Activated naive CD4-positive, alpha-beta T cell treated with anti-CD3 and anti-CD28 coated beads, Interleukin-2, amount 10 ng/mL, durations not matched to agents 7 days and 5 days (primary cell): ENCODE results near the gene STK36.

Experiments
- CTCF ChIA-PET: fragments of 350-600 bp; sonication (Branson Sonifier 250); formaldehyde crosslinking; loops from one replicate; lab custom pipeline; 2021; ENCODE audit warnings: antibody characterized with exemption; lab: Charles Lee
- DNase-seq: peaks from one replicate; pipeline ENCODE4 v3.0.0-alpha.2; 2020
- H3K27ac Mint-ChIP-seq: one replicate; pipeline ENCODE4 v1.8.0; 2021; ENCODE audit warnings: mild to moderate bottlenecking, moderate library complexity, mixed read lengths
- H3K27me3 Mint-ChIP-seq: one replicate; pipeline ENCODE4 v1.8.0; 2021; ENCODE audit warnings: mild to moderate bottlenecking, mixed read lengths
- H3K36me3 Mint-ChIP-seq: one replicate; pipeline ENCODE4 v1.8.0; 2021; ENCODE audit warnings: mixed read lengths
- H3K4me1 Mint-ChIP-seq: one replicate; pipeline ENCODE4 v1.8.0; 2021; ENCODE audit warnings: mixed read lengths
- H3K4me3 Mint-ChIP-seq: one replicate; pipeline ENCODE4 v1.8.0; 2021; ENCODE audit warnings: mild to moderate bottlenecking, moderate library complexity, mixed read lengths
- H3K9me3 Mint-ChIP-seq: one replicate; pipeline ENCODE4 v1.8.0; 2021; ENCODE audit warnings: mixed read lengths

STK36 gene

DNA sequence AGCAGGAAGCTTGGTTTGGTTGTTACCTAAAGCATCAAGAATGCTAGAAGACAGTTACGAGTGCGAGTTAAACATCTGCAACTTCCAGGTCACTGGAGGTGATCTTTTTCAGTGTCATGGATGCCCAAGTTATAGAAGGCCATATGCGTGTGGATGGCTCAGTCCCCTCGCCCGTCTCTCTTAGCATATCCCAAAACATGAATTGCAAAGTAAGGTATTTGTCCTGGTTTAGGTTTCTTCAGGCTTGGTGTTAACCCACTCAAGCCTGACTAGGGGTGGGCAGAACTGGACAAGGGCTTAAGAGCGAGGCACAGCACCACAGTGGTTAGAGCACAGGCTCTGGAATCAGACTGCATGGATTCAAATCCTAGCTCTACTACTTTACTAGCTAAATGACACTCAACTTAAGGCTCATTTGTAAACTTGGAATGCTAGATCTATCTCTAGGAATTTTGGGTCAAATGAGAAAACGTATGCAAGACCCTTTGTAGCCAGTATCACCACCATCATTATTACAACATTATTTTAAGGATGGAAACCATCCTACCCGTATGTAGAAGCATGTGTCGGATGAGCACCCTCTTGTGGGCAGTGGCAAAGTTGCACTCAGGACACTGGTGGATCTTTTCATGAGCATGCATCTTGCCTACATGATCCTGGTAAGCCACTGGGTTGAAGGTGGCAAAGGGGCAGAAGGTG is 23.6 kb upstream of the STK36 start:
- H3K27me3 Mint-ChIP-seq: no peaks in the 10 kb centered on the region
- peaks cover 4% of the 10 kb centered on the region for H3K4me1 Mint-ChIP-seq
- peak; percentile 72 for DNase-seq
- no peak overlapping the region for H3K4me3 Mint-ChIP-seq
- peaks cover 57% of the 10 kb centered on the region for H3K36me3 Mint-ChIP-seq
- CTCF ChIA-PET: interaction anchor here (0.6 to 4.5 kb wide), 10 partner anchors 9 to 376 kb away, joined by 3 to 42 read pairs (median 4); partner anchors contain the start of genes BCS1L, PLCD4, TMBIM1 and ZNF142
- no peaks in the 10 kb centered on the region for H3K9me3 Mint-ChIP-seq
- H3K27ac Mint-ChIP-seq: no peak overlapping the region

GRCh38 chr2:218648787-218649100 is 23.1 kb upstream of the STK36 start:
- no peaks in the 10 kb centered on the region for H3K9me3 Mint-ChIP-seq
- CTCF ChIA-PET: interaction anchor here (1.0 to 4.5 kb wide), 3 partner anchors 9 to 22 kb away, joined by 3 to 42 read pairs (median 4); partner anchors contain the start of genes BCS1L and ZNF142
- H3K27ac Mint-ChIP-seq: no peak overlapping the region
- no peak overlapping the region for H3K4me3 Mint-ChIP-seq
- H3K27me3 Mint-ChIP-seq: no peaks in the 10 kb centered on the region
- peaks cover 4% of the 10 kb centered on the region for H3K4me1 Mint-ChIP-seq
- H3K36me3 Mint-ChIP-seq: peaks cover 57% of the 10 kb centered on the region
- DNase-seq: no peak

- no peak overlapping the region for H3K27ac Mint-ChIP-seq
- no peak overlapping the region for H3K4me3 Mint-ChIP-seq
- peaks cover 33% of the 10 kb centered on the region for H3K4me1 Mint-ChIP-seq
- DNase-seq: no peak
- H3K27me3 Mint-ChIP-seq: no peaks in the 10 kb centered on the region
- CTCF ChIA-PET: interaction anchor here (4.8 kb wide), 1 partner anchor 8 kb away, joined by 42 read pairs; no protein-coding TSS in a partner anchor
- H3K36me3 Mint-ChIP-seq: peaks cover 36% of the 10 kb centered on the region
- H3K9me3 Mint-ChIP-seq: no peaks in the 10 kb centered on the region
Observed at GRCh38 chr2:218655751-218656150, 16.1 kb upstream of the STK36 start.

GRCh38 chr2:218658671-218659257 is 13.1 kb upstream of the STK36 start:
- Mint-ChIP-seq H3K36me3 (peaks cover 34% of the 10 kb centered on the region), H3K27me3 (no peaks in the 10 kb centered on the region)

DNA sequence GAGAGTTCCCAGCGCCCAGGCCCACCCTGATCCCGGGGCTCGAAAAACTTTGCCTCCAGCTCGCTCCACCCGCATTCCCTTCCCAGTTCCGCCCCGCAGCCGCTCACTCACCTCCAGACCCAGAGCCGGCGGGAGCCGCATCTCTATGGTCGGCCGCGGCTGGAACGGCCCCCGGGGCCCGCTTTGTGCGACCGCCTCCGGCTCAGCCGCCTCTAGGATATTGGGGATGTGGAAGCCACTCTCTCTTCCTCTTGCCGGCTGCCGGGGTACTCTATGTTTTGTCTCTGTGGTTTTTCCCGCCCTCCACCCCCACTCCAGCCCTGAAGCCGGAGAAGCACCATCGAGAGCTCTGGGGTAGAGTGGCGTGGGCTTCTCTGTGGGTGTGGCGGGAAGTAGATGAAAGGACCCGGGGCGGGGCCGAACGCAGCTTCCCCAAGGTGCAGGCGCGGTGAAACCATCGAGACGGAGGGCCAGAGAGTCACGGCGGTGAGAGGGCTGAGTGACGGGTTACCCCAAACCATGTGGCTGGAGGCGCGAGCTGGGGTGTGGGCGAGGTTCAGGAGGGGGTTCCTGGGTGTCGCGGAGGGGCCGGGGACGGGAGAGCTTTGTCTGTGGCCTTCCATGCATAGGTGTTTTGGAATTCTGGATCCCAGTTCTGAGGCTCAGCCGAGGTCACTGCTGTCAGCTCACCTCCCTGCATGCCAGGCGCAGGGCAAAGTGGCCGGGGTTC is 12.5 kb upstream of the STK36 start, which contains the start of the genes BCS1L and ZNF142:
Gene BCS1L (plus strand): TSS at position 426 of the 730 bp plus-strand sequence. CDS start 1,305 bp downstream, outside the sequence.
Gene ZNF142 (minus strand): TSS at position 366 of the 730 bp plus-strand sequence. CDS start 3,194 bp downstream, outside the sequence.
- H3K9me3 Mint-ChIP-seq: no peaks in the 10 kb centered on the region
- DNase-seq: peak; percentile 98
- peak within 1 kb of the TSS; percentile 93 for H3K27ac Mint-ChIP-seq
- H3K27me3 Mint-ChIP-seq: no peaks in the 10 kb centered on the region
- peak within 1 kb of the TSS; percentile 90 for H3K4me3 Mint-ChIP-seq
- peaks cover 33% of the 10 kb centered on the region for H3K4me1 Mint-ChIP-seq
- CTCF ChIA-PET: interaction anchor here (0.5 to 5.3 kb wide), 9 partner anchors 12 to 303 kb away, joined by 3 to 42 read pairs (median 4); partner anchors contain the start of genes RNF25, STK36 and TTLL4
- H3K36me3 Mint-ChIP-seq: peaks cover 36% of the 10 kb centered on the region

More at GRCh38 chr2:218658671-218659257, 13.1 kb upstream of the STK36 start:
- CTCF ChIA-PET: interaction anchor here (0.5 to 5.3 kb wide), 11 partner anchors 11 to 303 kb away, joined by 3 to 42 read pairs (median 4); partner anchors contain the start of genes RNF25, STK36 and TTLL4
- H3K4me3 Mint-ChIP-seq: peak overlapping the region; percentile 90
- peak overlapping the region; percentile 93 for H3K27ac Mint-ChIP-seq
- DNase-seq: peak; percentile 63
- no peaks in the 10 kb centered on the region for H3K9me3 Mint-ChIP-seq
- peaks cover 33% of the 10 kb centered on the region for H3K4me1 Mint-ChIP-seq

GRCh38 chr2:218659988-218660358 is 11.9 kb upstream of the STK36 start:
- no peaks in the 10 kb centered on the region for H3K9me3 Mint-ChIP-seq
- H3K36me3 Mint-ChIP-seq: peaks cover 41% of the 10 kb centered on the region
- no peak for DNase-seq
- H3K27me3 Mint-ChIP-seq: no peaks in the 10 kb centered on the region
- peak overlapping the region; percentile 93 for H3K27ac Mint-ChIP-seq
- H3K4me1 Mint-ChIP-seq: peaks cover 33% of the 10 kb centered on the region
- CTCF ChIA-PET: interaction anchor here (0.9 to 5.3 kb wide), 6 partner anchors 12 to 238 kb away, joined by 3 to 42 read pairs (median 9); no protein-coding TSS in a partner anchor
- peak overlapping the region; percentile 90 for H3K4me3 Mint-ChIP-seq

DNA sequence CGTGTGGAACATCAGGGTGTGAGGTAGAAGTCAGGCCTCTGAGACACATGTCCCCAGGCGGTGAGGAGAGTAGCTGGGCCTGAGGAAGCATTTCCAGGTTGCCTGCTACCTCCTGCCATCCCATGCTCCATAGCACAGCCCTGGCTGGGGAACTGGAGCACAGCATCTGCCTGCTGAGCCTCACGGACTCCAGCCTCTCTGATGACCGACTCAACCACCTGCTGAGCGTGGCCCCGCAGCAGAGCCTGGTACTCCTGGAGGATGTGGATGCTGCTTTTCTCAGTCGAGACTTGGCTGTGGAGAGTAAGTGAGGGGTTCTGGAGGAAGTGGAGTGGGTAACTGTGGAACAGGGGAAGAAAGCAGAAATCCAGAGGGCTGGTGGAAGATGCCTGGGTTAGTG is 9.5 kb upstream of the STK36 start:
- CTCF ChIA-PET: no interaction called here
- Mint-ChIP-seq H3K4me3 (no peak overlapping the region), H3K27me3 (no peaks in the 10 kb centered on the region), H3K36me3 (peaks cover 43% of the 10 kb centered on the region), H3K9me3 (no peaks in the 10 kb centered on the region), H3K4me1 (peaks cover 29% of the 10 kb centered on the region), H3K27ac (no peak overlapping the region)
- DNase-seq: no peak

DNA sequence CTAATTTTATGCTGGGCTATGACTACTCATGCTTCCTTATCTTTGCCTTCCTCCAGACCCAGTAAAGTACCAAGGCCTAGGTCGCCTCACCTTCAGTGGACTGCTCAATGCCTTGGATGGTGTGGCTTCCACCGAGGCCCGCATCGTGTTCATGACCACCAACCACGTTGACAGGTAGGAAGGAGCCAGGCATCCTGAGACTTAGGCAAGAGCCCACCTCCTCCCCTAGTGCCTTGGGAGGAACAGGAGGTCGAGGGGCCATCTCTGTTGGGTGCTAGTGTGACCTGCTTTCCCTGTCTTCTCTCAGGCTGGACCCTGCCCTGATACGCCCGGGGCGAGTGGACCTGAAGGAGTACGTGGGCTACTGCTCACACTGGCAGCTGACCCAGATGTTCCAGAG is 9.1 kb upstream of the STK36 start:
- no peak for DNase-seq
- Mint-ChIP-seq H3K9me3 (no peaks in the 10 kb centered on the region), H3K36me3 (peaks cover 44% of the 10 kb centered on the region), H3K27ac (no peak overlapping the region), H3K4me1 (peaks cover 26% of the 10 kb centered on the region), H3K27me3 (no peaks in the 10 kb centered on the region), H3K4me3 (no peak overlapping the region)
- CTCF ChIA-PET: no interaction called here

DNA sequence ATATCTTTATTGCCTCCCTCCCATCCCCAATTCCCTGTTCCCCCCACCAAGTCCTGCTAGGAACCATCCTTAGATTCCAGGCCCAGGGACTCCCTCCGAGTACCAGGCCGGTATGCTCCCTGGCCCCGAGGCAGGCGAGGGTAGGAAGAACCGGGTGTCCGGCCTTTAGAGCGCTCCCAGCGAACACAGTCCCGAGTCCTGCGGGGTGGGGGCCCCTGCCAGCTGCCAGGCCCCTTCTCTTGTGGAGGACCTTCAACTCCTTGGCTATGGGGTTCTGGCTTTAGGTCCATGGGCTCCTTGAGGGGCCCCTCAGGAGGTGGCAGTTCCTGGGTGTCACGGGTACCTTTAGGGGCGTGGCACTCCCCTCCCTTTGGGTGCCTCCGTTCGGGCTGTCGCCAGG is 8.0 kb upstream of the STK36 start:
- Mint-ChIP-seq H3K36me3 (peaks cover 42% of the 10 kb centered on the region), H3K4me3 (no peak overlapping the region), H3K4me1 (peaks cover 15% of the 10 kb centered on the region), H3K27me3 (no peaks in the 10 kb centered on the region), H3K9me3 (no peaks in the 10 kb centered on the region), H3K27ac (no peak overlapping the region)
- no peak for DNase-seq
- CTCF ChIA-PET: no interaction called here

GRCh38 chr2:218664653-218665052 is 7.2 kb upstream of the STK36 start:
- no peaks in the 10 kb centered on the region for H3K27me3 Mint-ChIP-seq
- H3K4me3 Mint-ChIP-seq: no peak overlapping the region
- peaks cover 41% of the 10 kb centered on the region for H3K36me3 Mint-ChIP-seq
- H3K9me3 Mint-ChIP-seq: no peaks in the 10 kb centered on the region
- no peak overlapping the region for H3K27ac Mint-ChIP-seq
- no peak for DNase-seq
- CTCF ChIA-PET: no interaction called here
- H3K4me1 Mint-ChIP-seq: peaks cover 11% of the 10 kb centered on the region

GRCh38 chr2:218671097-218671653 is 711 bp upstream of the STK36 start:
- Mint-ChIP-seq H3K27ac (peak overlapping the region; percentile 80), H3K4me1 (peaks cover 24% of the 10 kb centered on the region), H3K4me3 (peak overlapping the region; percentile 96), H3K27me3 (peaks cover 6% of the 10 kb centered on the region), H3K36me3 (peaks cover 20% of the 10 kb centered on the region), H3K9me3 (no peaks in the 10 kb centered on the region)
- DNase-seq: no peak
- CTCF ChIA-PET: interaction anchor here (0.9 to 3.1 kb wide), 5 partner anchors 13 to 176 kb away, joined by 3 to 14 read pairs (median 3); partner anchors contain the start of genes BCS1L, TTLL4 and ZNF142

DNA sequence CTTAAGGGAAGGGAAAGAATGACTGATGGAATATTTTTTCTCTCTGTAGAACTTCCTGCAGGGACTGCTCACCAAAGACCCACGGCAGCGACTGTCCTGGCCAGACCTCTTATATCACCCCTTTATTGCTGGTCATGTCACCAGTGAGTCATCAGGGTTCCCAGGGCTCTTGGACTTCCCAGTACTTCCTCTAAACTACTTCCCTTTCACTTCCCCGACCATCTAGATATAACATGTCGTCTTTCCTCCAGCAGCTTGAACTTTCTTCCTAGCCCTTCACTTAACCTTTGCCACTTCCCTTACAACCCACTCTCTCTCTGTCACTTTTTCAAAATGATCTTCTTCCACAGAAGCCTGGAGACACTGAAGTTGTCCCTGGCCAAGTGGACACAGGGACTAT is 7.2 kb downstream of the STK36 start:
- no peaks in the 10 kb centered on the region for H3K27me3 Mint-ChIP-seq
- no peaks in the 10 kb centered on the region for H3K36me3 Mint-ChIP-seq
- no peak for DNase-seq
- H3K4me3 Mint-ChIP-seq: no peak overlapping the region
- CTCF ChIA-PET: no interaction called here
- no peaks in the 10 kb centered on the region for H3K9me3 Mint-ChIP-seq
- no peak overlapping the region for H3K27ac Mint-ChIP-seq
- no peaks in the 10 kb centered on the region for H3K4me1 Mint-ChIP-seq

DNA sequence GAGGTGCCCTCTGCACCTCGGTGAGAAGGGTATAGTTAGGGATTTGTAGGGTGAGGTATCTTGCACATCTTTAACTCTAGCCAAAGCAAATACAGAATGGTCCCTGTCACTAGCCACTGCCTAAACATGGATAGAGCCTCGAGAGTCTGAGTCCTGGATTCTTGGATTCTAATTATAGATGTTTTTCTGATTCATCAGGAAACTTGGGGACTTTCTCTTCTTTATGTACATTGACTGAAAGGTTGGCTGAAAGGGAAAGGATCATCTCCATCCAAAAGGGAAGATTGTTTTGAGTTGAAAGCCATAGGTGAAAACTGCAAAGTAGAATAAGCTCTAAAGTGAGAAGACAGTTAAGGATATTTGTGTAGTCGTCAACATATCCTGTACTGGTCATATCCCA is 8.2 kb downstream of the STK36 start:
- Mint-ChIP-seq H3K9me3 (no peaks in the 10 kb centered on the region), H3K4me3 (no peak overlapping the region), H3K4me1 (no peaks in the 10 kb centered on the region), H3K36me3 (peaks cover 1% of the 10 kb centered on the region), H3K27me3 (no peaks in the 10 kb centered on the region), H3K27ac (no peak overlapping the region)
- CTCF ChIA-PET: no interaction called here
- DNase-seq: no peak
